ENCODE results near the gene GSAP.
"Not testable (repeated sequence)": the region's sequence is repeated elsewhere in the genome, so short reads cannot be mapped to it uniquely, and the experiment has no call there.

GSAP gene

DNA sequence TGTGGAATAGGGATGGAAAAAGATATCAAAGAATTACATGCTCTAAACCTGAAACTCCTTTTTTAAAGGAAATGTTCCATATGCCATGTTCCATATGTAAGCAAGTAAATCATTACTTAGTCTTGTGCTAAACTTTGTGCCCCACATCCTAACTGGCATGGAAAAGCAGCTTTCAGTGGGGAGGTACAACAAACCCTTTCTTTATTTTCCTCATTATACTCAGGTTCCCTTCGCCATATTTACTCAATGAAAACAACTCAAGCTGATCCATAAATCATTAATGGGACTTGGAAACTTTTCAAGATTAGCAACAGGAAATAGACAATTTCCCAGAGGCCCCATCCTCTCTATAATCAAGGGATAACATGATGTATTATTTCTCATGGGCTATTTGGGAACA, 56.0 kb downstream of the GSAP start:
- no peak for DNase-seq (ENCODE audit: low read depth)

DNA sequence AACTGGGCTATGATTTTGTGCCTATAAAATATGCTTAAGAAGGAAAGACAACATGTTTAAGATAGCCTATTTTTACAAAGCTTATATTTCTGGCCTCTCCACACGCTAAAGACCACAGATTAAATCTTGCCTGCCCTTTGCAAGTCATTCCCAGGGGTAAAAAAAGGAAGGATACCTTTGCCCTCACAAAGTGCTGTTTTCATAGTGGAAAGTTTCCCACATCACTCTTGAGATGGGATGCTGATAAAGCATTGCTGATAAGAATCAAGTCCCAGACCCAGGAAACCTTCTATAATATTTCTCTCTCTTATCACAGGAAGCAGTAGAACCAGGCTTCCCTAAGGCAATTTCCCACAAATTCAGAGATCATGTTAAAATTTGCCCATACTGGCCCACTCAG, 56.5 kb downstream of the GSAP start:
- DNase-seq (ENCODE audit: low read depth): no peak

DNA sequence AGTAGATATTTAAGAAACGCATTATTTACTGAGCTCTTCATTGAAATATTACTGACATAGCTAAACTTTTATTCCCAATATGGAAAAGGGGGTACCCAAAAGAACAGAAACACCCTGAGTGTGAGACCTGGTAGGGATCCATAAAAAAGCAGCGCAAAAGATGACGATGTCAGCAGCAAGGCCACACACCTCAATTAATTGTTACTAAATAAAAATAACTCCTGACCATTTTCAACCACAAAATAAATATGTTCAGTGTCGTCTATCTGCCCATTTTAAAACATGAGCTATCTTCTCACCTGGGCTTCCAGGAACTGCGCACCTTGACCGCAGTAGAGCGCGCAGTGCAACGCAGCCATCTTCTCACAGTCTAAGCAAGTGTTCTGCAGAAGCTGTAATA, 61.2 kb downstream of the GSAP start:
- no peak for DNase-seq (ENCODE audit: low read depth)

DNA sequence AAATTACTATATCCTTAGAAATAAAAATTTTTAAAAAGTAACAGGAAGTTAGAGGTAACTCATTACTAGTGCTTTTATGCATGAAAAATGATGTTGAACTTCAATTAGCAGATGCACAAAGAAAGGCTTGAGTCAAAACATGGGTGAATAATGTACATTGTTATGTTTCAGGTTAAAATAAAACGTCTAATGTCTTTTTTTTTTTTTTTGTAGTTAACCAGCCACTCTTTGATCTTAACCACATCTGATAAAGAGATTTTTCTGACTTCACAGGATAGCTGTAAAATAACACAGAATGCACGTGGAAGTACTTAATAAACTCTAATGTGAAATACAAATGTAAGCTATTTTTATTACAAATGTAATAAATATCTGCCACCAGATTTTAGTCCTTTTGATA, 61.7 kb downstream of the GSAP start:
- no peak for DNase-seq (ENCODE audit: low read depth)

DNA sequence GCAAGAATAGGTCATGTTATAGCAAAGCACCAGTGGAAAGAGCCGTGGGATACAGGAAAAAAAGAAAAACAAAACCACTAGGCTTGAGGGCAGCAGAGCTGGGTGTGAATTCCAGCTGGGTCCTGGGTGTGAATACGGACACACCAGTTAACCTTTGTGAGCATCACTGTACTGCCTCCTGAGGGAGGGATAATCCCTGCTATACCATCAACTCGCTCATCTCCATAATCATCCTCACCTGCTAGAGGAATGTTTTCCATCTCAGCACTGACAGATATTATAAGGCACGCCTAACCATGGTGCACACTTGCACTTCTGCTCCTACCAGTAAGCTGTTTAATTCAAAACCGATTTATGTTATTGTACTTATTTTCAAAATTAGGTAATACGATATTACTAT, 62.2 kb downstream of the GSAP start:
- DNase-seq (ENCODE audit: low read depth): no peak

DNA sequence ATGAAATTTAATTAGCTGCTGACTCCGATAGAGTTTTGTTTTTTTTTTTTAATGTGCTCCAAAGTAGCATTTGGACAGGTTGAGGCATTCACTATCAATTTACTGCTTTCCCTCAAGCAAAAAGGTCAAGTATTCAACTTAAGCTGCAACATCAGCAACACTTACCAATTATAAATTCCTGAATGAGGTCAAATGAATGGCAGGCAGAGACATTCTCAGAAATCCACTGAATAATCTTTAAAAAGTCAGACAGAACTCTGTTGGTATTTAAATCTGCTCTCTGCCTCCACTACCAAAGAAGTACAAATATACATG, 62.8 kb downstream of the GSAP start:
- no peak for DNase-seq (ENCODE audit: low read depth)

DNA sequence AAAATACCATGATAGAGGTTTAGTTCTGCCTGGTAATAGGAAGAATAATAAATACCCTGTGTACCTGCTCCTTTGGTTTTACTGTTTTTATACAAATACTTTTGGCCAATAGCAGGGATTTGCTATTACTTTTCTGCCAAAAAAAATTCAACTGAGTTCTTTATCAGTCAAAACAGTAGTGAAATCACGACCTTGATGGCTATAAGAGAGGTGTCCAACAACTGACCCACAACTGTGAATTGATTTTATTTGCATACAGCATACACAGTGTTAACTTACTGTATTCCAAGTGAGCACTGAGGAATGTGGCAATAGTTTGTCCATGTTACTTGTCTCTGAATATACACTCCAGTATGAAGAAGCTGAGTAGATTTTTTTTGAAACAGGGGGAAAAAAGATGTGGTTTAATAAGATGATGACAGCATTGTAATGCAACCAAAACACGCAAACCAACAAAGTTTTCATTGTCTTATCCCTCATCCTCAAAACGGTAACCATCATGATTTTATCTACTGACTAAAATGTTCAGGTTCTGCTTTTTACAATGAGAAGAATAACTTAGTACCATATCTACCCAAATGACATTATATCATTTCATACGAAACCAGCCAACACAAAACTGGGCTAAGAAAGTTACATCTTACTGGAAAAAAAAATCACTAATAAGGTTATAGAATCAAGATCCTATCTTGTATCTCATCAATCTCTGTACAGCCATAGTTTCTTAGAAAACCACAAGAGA, 63.3 kb downstream of the GSAP start:
- no peak for DNase-seq (ENCODE audit: low read depth)

DNA sequence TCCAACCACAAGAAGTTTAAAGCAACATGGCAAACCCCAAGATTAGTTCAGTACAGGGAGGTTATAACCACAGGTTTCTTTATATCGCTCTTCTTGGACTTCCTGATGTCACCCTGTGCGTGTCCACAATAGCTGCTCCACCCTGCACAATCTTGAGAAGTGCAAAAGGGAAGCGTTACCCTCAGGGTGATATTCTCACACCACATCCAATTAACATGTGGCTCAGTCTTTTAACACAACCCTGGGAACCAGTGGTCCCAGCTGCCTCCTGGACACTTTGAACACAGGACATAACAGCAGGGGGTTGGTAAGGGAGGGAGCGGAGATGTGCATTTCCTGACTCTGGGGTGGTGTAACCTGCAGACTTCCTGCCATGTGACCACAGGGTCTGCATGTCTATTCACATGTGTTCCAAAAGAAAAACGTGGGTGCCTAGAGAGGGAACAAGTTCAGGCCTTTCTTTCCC, 64.6 kb downstream of the GSAP start:
- DNase-seq (ENCODE audit: low read depth): peak; percentile 10

DNA sequence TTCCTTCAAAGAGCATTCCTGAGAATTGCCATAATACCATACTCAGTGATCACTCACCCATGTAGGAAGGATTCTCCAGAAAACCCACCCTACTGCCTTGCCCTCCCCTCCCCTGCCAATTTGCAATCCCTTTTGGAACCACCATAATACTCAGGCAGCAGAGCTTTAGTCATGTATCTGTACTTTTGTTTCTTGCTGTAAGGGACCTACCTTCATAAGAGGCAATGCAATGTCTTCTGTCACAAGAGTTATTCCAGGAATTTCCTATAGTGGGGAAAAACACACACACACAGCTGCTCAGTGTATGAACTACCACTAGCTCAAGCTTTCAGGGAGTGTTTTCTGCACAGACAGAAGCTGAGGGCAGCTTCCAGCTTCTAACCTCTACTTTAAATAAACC, 67.0 kb downstream of the GSAP start:
- DNase-seq (ENCODE audit: low read depth): no peak

DNA sequence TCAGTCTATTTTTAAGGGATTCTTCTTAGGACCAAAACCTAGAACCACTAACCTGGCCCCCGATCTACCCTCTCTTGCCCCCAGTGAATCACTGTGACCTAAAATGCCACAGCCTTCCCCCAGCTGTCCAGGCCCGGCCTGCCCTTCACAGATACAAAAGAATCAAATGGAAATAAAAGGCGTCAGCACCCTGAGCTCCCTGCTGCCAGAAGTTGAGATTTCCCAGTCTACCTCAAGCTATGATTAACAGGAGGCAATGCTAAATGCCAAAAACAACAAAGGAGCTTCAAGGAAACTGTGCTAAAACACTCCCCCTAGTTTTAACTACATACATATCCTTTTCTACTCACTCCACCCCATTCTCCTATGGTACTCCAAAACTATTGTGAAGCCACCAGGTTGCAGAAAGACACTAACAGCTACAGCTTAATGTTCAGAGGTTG, 67.8 kb downstream of the GSAP start:
- DNase-seq (ENCODE audit: low read depth): no peak

DNA sequence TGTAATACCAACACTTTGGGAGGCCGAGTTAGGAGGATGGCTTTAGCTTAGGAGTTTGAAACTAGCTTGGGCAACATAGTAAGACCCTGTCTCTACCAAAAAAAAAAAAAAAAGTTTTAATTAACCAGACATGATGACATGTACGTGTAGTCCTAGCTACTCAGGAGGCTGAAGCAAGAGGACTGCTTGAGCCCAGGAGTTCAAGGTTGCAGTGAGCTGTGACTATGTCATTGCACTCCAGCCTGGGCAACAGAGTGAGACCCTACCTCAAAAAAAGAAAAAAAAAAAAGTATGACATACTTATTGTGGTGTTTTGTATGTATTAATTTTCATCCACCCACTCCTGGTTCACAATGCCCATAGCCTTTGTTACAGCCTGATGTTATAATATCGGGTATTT, 69.7 kb downstream of the GSAP start:
- DNase-seq (ENCODE audit: low read depth): no peak

DNA sequence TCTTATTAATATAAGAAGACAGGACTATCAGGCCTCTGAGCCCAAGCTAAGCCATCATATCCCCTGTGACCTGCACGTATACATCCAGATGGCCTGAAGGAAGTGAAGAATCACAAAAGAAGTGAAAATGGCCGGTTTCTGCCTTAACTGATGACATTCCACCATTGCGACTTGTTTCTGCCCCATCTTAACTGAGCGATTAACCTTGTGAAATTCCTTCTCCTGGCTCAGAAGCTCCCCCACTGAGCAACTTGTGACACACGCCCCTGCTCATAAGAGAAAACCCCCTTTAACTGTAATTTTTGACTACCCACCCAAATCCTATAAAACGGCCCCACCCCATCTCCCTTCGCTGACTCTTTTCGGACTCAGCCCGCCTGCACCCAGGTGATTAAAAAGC, 70.7 kb downstream of the GSAP start:
- not testable (repeated sequence) for DNase-seq (ENCODE audit: low read depth)

DNA sequence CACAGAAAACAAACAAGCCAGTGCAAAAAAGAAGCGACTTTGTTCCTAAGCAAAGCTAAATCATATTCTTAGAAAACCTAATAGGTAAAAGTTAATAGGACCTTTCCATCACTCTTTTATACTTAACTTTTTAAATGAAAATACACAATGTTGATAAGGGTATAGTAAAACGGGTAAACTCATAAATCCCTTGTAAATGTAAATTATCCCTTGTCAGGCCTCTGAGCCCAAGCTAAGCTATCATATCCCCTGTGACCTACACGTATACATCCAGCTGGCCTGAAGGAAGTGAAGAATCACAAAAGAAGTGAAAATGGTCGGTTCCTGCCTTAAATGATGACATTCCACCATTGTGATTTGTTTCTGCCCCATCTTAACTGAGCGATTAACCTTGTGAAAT, 76.4 kb downstream of the GSAP start:
- no peak for DNase-seq (ENCODE audit: low read depth)

DNA sequence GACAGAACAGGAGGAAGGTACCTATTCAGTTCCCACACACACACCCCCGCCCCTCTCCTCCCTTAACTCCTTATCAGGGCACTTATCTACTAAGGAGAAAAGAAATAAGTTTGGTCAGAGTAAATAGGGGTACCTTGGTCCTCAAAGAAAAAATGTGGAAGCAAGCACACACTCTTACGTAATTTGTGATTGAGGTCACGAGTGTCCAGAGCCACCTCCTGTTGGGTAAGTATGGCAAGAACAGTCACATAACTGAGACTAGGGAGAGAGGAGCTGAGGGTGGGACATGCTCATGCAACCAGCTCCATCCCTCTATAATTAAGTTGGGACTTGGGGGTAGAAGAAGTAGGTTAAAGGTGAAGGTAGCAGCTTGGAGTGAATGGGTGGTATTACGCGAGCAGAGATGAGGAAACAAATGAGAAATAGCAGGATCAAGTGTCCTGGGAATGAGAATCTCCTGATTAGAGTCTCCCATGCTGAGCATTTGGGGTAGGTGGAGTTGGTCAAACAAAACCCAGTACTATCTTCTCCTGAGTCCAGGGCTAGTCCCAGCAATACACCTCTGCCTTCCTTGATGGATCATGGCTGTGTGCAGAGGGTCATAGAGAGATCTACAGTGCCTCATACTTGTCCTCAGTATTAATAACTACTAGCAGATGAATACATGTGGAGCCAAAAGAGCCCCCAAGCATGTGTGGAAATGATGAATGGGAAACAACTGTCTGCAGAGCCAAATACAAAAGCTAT, 77.1 kb downstream of the GSAP start:
- no peak for DNase-seq (ENCODE audit: low read depth)

DNA sequence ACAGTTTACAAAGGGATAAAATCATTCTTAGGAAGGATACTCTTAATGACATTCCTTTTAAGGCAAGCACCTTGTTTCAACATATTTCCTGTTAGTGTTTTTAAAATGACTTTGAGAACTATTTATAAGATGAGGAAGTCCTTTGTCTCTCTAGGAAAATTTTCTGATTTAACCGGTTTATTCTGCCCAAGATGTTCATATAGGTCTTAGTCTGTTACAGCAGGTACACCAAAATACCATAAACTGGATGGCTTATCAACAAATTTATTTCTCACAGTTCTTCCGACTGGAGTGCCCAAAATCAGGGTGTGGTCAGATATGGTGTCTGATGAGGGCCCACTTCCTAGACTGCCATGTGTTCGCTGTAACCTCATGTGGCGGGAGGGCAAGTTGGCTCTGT, 77.9 kb downstream of the GSAP start:
- DNase-seq (ENCODE audit: low read depth): no peak

DNA sequence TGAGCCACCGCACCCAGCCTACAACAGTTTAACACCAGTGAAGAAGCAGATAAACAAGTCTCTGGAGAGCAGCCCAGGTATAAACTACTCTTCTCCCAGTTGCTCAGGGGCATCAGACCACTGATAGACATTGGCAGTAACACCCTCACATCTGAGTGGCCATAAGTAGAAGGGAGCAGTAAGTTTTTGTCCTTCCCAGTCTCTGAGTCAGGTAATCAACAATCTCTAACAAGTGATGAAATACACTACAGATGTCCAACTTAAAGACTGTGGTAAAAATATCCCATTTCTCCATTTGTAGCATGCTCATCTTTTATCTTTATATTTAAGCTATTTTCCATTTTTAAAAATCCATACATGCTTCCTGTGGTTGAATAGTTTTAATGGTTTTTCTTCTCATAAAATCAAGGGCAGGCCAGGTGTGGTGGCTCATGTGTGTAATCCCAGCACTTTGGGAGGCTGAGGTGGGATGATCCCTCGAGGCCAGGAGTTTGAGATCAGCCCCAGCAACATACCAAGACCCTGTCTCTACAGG, 78.6 kb downstream of the GSAP start:
- DNase-seq (ENCODE audit: low read depth): no peak

DNA sequence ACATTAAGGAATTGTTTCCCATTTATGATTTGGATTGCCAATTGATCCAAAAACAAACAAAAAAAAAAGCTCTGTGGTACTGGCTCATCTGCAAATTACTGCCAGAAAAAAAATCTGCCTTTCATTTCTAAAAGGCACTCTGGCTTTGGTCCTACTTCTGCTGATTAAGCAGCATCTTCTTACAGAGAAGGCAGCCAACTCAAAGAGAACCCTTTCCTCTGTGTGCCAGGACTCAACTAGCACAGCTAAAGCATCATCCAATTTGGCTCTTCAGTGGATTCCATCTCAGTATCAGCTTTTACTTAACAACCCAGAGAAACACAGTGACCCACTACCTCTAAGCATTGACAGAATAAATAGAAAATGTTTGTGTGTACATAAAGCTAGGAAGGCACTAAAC, 80.6 kb downstream of the GSAP start:
- no peak for DNase-seq (ENCODE audit: low read depth)

DNA sequence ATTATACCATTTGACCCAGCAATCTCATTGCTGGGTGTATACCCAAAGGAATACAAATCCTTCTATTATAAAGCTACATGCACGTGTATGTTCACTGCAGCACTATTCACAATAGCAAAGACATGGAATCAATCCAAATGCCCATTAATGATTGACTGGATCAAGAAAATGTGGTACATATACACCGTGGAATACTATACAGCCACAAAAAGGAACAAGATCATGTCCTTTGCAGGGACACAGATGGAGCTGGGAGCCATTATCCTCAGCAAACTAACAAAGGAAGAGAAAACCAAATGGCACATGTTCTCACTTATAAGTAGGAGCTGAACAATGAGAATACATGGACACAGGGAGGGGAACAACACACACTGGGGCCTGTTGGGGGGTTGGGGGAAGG, 82.1 kb downstream of the GSAP start:
- not testable (repeated sequence) for DNase-seq (ENCODE audit: low read depth)

DNA sequence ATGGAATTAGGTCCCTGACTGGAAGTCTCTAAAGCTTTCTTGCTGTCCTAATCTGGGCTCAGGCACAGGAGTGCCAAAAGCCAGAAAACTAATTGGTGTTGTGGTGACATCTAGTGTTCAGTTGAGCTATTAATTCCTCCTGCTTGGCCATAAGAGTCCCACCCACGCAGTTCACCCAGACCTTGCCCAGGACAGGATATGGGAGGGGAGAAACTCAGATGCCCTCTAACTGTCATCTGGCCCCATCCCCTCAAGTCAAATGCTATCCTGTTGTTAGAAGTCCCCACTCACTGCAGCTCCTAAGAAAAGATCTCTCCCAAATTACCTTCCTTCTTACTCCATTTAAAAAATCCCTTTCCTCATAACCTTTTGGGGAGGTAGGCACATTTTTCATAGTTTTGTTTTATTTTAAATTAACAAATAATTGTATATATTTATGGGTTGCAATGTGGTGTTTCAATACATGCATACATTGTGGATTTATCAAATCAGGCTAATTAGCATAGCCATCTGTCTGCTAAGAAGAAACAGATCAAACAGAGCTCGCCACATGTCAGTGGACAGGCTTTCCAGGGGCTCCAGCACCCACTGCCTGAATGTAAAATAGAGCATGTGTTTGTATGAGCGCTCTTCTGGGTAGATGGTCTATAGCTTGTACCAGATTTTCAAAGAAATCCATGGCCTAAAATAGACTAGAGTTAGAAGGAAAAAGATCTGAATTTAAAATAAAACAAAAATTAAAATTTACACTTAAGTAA, 84.0 kb downstream of the GSAP start:
- DNase-seq (ENCODE audit: low read depth): no peak

DNA sequence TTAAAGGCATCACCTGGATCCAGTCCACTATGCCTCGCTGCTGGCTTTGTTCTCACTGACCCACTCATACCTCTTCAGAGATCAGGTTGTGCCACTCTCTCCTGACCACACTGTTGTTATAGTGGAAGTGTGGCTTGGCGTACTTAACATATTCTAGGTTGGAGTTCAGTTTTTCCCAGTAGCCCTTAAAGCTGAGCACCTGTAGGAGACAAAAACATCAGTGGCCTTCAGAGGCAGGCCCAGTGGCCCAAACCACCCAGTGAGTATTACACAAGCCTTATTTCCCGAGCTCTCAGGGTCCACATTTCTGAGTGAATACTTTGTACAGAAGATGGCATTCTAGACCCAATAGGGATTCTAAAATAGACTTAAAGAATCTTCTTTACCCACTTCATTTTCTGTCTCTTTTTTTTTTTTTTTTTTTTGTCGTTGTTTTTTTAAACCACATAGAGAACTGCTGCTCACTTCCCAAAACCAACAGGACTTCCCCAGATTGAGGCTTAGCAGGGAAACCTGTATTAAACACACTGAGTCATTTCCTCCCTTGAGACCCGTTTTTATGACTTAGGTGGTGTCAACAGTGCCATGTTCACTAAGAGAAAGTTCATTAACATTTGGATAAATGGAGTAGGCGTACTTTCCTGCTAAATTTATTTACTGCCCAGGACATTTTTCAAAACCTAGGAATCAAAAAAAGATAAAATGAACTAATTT, 85.8 kb downstream of the GSAP start:
- no peak for DNase-seq (ENCODE audit: low read depth)

DNA sequence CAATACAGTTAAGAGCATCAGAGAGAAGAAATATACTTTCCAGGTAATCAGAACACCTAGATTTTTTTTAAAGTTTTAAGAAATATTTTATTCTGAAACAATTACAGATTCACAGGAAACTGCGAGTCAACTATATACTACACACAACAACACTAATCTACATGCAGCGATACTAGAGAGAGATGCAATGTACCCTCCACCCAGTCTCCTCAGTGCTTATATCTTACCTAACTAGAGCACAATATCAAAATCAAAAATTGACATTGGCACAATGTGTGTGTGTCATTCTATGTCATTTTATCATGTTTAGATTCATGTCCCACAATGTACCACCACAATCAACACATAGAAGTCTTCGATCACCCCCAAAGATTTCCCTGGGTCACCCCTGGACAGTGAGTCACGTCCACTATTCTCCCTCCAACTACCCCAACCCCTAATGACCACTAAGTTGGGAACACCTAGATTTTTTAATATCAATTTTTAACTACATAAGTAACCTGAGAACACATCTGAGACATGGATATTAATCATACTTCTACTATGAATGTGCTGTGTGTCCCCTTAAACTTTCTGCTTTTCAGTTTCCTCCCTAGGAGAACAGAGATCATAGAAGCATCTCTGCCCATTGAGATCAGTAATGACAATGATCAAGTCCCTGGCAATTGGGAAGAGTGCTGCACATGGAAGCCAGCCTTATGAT, 86.5 kb downstream of the GSAP start:
- DNase-seq (ENCODE audit: low read depth): no peak

DNA sequence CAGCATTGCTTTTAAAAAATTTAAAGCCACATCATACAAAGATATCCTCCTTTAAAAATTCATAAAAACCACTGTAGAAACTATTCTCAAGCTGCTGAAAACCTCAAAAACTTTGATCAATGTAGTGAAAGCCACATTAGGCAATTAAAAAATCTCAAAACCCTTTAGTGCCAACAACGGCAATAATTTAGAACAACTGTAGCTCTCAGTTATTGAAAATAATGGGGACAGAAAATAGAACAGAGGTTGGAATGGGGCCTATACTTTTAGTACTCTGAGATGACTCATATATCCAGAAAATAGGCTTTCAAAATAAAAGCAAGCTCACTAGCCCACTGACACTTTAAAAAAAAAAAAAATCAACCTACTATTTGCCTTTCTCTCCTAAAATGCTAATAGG, 87.5 kb downstream of the GSAP start:
- DNase-seq (ENCODE audit: low read depth): no peak
